SU-DHL-6 (cell line): Measurements from ENCODE around the gene IL11.
"Not testable (repeated sequence)": the region's sequence is repeated elsewhere in the genome, so short reads cannot be mapped to it uniquely, and the experiment has no call there.

ENCODE experiments used
- EZH2phosphoT487 ChIP-seq: fragments of 200-600 bp; sonication (generic), shearing (Covaris generic); conservative IDR thresholded peaks from 2 replicates; pipeline ENCODE4 v1.6.1; 2018; ENCODE audit warnings: mild to moderate bottlenecking, antibody characterized with exemption, low read length, moderate library complexity, mixed read lengths
- TF ChIP-seq, protein P1 (sequence below): fragments of 200-600 bp; sonication (generic); IDR thresholded peaks from one replicate; pipeline ENCODE4 v1.5.1; 2017; ENCODE audit warnings: antibody characterized with exemption, mild to moderate bottlenecking, low read length, moderate library complexity; ENCODE audit not compliant: insufficient read depth, poor library complexity, severe bottlenecking

DNA sequence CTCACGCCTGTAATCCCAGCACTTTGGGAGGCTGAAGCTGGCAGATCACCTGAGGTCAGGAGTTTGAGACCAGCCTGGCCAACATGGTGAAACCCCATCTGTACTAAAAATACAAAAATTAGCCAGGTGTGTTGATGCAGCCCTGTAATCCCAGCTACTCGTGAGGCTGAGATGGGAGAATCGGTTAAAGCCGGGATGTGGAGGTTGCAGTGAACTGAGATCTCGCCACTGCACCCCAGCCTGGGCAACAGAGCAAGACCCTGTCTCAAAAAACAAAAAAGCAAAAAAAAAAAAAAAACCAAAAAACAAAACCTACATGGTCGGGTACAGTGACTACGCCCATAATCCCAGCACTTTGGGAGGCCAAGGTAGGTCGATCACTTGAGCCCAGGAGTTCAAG lies 38.9 kb upstream of the IL11 start:
- TF ChIP-seq, protein P1, sequence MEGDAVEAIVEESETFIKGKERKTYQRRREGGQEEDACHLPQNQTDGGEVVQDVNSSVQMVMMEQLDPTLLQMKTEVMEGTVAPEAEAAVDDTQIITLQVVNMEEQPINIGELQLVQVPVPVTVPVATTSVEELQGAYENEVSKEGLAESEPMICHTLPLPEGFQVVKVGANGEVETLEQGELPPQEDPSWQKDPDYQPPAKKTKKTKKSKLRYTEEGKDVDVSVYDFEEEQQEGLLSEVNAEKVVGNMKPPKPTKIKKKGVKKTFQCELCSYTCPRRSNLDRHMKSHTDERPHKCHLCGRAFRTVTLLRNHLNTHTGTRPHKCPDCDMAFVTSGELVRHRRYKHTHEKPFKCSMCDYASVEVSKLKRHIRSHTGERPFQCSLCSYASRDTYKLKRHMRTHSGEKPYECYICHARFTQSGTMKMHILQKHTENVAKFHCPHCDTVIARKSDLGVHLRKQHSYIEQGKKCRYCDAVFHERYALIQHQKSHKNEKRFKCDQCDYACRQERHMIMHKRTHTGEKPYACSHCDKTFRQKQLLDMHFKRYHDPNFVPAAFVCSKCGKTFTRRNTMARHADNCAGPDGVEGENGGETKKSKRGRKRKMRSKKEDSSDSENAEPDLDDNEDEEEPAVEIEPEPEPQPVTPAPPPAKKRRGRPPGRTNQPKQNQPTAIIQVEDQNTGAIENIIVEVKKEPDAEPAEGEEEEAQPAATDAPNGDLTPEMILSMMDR = not testable (repeated sequence)
- TF ChIP-seq EZH2phosphoT487 = not testable (repeated sequence)
